NCI-H226 (cell line): ENCODE results near the gene NDFIP1.

Experiments
- DNase-seq: peaks from one replicate; pipeline ENCODE4 v3.0.0-alpha.2; 2015

Gene NDFIP1

DNA sequence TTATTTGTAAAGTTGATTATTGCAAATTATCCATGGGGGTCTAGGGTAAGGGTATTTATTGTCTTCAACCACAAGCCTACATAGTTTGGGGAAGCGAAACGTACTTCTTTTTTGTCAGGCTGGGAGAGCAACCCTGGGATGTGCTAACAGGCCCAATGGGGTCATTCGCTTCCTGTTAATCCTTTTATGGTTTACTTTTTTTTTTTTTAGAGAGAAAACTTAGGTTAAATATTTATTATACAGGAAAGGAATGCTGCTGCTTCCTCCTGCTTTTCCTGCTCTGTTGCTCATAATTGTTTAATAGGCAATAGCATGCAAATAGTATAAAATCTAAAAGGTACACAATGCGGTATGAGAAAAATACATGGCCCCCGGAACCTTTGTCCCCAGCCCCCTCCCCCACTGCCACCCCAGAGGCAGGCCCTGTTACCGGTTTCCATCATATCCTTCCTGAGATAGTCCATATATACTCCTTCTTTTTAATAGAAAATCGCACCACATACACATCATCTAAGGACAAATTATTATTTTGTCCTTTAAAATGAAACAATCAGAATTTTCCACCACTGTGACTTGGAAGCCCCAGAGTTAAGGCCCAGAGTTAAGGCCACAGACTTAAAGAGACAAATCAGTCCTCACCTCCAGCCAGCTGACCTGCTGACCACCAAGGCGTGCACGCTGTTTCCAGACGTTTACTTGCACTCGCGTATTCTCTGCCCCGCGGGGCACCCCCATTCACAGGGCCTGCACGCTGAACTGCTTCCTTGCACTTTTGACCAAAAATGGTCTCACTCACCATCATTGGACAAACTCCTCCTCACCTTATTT lies 83.9 kb downstream of the NDFIP1 start:
- no peak for DNase-seq

DNA sequence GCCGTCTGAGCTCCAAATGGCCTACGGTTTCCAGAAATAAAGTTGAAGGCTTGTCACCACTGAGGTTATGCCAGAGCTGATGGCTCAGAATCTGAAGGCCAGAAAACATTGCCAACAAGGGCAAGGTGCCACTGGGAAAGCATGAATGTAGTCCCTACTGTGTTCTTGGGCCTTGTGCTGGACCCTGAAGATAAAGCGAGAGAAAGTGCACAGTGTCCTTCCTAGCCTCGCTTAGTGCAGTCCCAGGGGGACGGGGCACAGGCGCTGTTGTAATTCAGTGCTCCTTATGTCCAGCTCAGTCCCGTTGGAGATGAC lies 84.5 kb downstream of the NDFIP1 start:
- no peak for DNase-seq

- DNase-seq, result no peak
Observed at GRCh38 chr5:142197098-142197497, 88.5 kb downstream of the NDFIP1 start.

GRCh38 chr5:142197781-142198180 lies 89.2 kb downstream of the NDFIP1 start:
- no peak for DNase-seq

GRCh38 chr5:142199388-142199787 lies 90.8 kb downstream of the NDFIP1 start:
- DNase-seq, result no peak

DNA sequence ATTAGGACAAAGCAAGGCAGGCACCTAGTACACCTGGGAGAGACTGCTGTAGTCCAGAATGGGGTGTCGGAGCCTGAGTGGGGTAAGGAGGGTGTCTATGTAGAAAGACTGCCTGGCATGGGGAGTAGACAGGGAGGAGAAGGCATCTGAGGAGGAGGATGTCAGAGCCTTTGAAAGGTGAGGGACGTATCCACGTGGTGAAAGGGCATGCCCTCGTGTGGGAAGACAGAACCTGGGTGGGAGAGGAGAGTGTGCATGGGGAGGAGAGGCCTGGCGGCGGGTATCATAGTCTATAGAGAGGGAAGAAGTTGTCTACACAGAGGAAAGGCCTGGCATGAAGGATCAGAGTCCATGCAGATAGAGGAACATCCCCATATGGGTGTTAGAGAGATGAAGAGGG lies 91.8 kb downstream of the NDFIP1 start:
- DNase-seq, result no peak

GRCh38 chr5:142201471-142201887 lies 92.9 kb downstream of the NDFIP1 start:
- DNase-seq, result peak; percentile 86

DNA sequence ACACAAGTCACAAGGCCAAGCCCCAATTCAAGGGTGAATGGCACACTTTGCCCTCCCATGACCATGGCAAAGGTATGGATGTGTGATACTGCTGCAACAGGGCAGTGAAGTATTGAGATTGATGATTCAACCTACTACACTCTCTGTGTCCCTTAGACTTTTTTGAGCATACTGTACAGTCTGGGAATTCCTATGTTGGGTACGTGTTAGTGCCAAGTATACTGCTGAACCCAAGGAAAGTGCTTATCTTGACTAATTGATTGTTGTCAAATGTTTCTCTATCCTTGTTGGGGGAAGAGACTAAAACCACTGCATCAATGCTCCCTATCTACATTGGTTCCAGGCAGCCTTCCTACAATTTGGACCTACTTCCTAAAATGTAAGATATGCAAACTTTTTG lies 93.7 kb downstream of the NDFIP1 start:
- DNase-seq, result peak; percentile 29
